ENCODE measurements around the gene XXYLT1.

XXYLT1 gene

GRCh38 chr3:195113536-195114425 lies 157.2 kb downstream of the XXYLT1 start:
- TF ChIP-seq CTCF (IDR thresholded peaks at IDR 0.05; ENCODE audit: low read depth, low read length), result no peak
- Histone ChIP-seq H3K27me3 (ENCODE audit: insufficient read depth, low read depth, severe bottlenecking) (no peaks in the 10 kb centered on the region), H3K27ac (no peak overlapping the region), H3K4me3 (ENCODE audit: low read depth, low read length) (no peak overlapping the region), H3K9me3 (ENCODE audit: severe bottlenecking) (no peaks in the 10 kb centered on the region), H3K36me3 (no peaks in the 10 kb centered on the region)
- no peak for DNase-seq

- H3K27me3 ChIP-seq (ENCODE audit: insufficient read depth, low read depth, severe bottlenecking), result no peaks in the 10 kb centered on the region
- H3K4me3 ChIP-seq (ENCODE audit: low read depth, low read length), result no peak overlapping the region
- no peak for TF ChIP-seq CTCF (IDR thresholded peaks at IDR 0.05; ENCODE audit: low read depth, low read length)
- no peak overlapping the region for H3K27ac ChIP-seq
- DNase-seq, result no peak
- no peaks in the 10 kb centered on the region for H3K36me3 ChIP-seq
- no peaks in the 10 kb centered on the region for H3K9me3 ChIP-seq (ENCODE audit: severe bottlenecking)
These were observed 157.9 kb downstream of the XXYLT1 start for GRCh38 chr3:195113048-195113447.

- Histone ChIP-seq H3K36me3 (no peaks in the 10 kb centered on the region), H3K27me3 (ENCODE audit: insufficient read depth, low read depth, severe bottlenecking) (no peaks in the 10 kb centered on the region), H3K4me3 (ENCODE audit: low read depth, low read length) (no peak overlapping the region), H3K9me3 (ENCODE audit: severe bottlenecking) (no peaks in the 10 kb centered on the region), H3K27ac (no peak overlapping the region)
- DNase-seq, result no peak
- TF ChIP-seq CTCF (IDR thresholded peaks at IDR 0.05; ENCODE audit: low read depth, low read length), result no peak
These were observed 158.6 kb downstream of the XXYLT1 start for GRCh38 chr3:195112361-195112791.

- Histone ChIP-seq H3K27ac (no peak overlapping the region), H3K27me3 (ENCODE audit: insufficient read depth, low read depth, severe bottlenecking) (no peaks in the 10 kb centered on the region)
These were observed 159.2 kb downstream of the XXYLT1 start for GRCh38 chr3:195111766-195112165.

GRCh38 chr3:195111319-195111705 lies 159.6 kb downstream of the XXYLT1 start:
- DNase-seq, result no peak
- no peaks in the 10 kb centered on the region for H3K36me3 ChIP-seq
- no peaks in the 10 kb centered on the region for H3K27me3 ChIP-seq (ENCODE audit: insufficient read depth, low read depth, severe bottlenecking)
- no peak overlapping the region for H3K4me3 ChIP-seq (ENCODE audit: low read depth, low read length)
- no peak for TF ChIP-seq CTCF (IDR thresholded peaks at IDR 0.05; ENCODE audit: low read depth, low read length)
- H3K27ac ChIP-seq, result no peak overlapping the region
- no peaks in the 10 kb centered on the region for H3K9me3 ChIP-seq (ENCODE audit: severe bottlenecking)

More at GRCh38 chr3:195111766-195112165, 159.2 kb downstream of the XXYLT1 start:
- Histone ChIP-seq H3K4me3 (ENCODE audit: low read depth, low read length) (no peak overlapping the region), H3K36me3 (no peaks in the 10 kb centered on the region), H3K9me3 (ENCODE audit: severe bottlenecking) (no peaks in the 10 kb centered on the region)
- DNase-seq, result no peak
- TF ChIP-seq CTCF (IDR thresholded peaks at IDR 0.05; ENCODE audit: low read depth, low read length), result no peak
